ENCODE data around the gene ICAM1. TPM values are rescaled to one million over a fixed set of nuclear protein-coding genes. Genes with fewer than 3 reads are reported as not detected.

ICAM1 gene
- total RNA-seq, 1 experiment from 2014 or later, result 1.7 TPM

DNA sequence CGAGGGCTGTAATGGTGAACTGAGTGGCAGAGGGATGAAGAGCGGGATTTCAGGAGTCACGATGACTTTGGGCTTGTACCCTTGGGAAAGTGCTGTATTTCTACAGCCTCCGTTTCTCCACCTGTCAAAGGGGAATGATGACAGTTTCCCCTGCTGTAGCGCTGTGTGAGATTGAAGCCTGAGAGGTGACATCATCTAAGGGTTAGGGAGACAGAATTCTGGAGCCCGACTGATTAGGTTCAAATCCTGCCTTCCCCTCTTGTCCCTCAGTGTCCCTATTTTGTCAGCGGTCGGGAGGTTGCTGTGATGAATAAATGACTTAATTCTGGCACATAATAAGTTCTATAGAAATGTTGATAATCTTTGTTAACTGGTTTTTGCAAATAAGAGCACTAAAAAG is 18.2 kb upstream of the ICAM1 start:
- ChIA-PET CTCF (interaction anchor here (0.6 kb wide), 1 partner anchor 90 kb away, joined by 9 read pairs; no protein-coding TSS in a partner anchor), POLR2A (ENCODE audit: low non-redundant PET) (no interaction called here)
- Histone ChIP-seq H3K27me3 (replicated peaks; ENCODE audit: insufficient read depth, low read depth, low read length, poor library complexity) (no peaks in the 10 kb centered on the region), H3K36me3 (ENCODE audit: insufficient read depth, low read length, poor library complexity, severe bottlenecking) (peaks cover 12% of the 10 kb centered on the region), H3K27ac (ENCODE audit: low read depth, low read length, poor library complexity, severe bottlenecking) (peak overlapping the region; percentile 81), H3K9me3 (ENCODE audit: low read depth, low read length, poor library complexity, severe bottlenecking) (no peaks in the 10 kb centered on the region), H3K4me3 (ENCODE audit: low read depth, low read length, poor library complexity, severe bottlenecking) (peak overlapping the region; percentile 79), H3K4me1 (ENCODE audit: insufficient read depth, low read length, poor library complexity, severe bottlenecking) (peaks cover 5% of the 10 kb centered on the region)
- no peak for DNase-seq (ENCODE audit: low spot score)
- TSS peak; percentile 67 for BruUV-seq (replicated peaks)
- TF ChIP-seq, protein P1, sequence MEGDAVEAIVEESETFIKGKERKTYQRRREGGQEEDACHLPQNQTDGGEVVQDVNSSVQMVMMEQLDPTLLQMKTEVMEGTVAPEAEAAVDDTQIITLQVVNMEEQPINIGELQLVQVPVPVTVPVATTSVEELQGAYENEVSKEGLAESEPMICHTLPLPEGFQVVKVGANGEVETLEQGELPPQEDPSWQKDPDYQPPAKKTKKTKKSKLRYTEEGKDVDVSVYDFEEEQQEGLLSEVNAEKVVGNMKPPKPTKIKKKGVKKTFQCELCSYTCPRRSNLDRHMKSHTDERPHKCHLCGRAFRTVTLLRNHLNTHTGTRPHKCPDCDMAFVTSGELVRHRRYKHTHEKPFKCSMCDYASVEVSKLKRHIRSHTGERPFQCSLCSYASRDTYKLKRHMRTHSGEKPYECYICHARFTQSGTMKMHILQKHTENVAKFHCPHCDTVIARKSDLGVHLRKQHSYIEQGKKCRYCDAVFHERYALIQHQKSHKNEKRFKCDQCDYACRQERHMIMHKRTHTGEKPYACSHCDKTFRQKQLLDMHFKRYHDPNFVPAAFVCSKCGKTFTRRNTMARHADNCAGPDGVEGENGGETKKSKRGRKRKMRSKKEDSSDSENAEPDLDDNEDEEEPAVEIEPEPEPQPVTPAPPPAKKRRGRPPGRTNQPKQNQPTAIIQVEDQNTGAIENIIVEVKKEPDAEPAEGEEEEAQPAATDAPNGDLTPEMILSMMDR (conservative IDR thresholded peaks at IDR 0.05; ENCODE audit: low read depth, low read length), result no peak
- no peak for TF ChIP-seq EZH2 (IDR thresholded peaks at IDR 0.05; ENCODE audit: borderline replicate concordance, low read depth, low read length, poor library complexity, severe bottlenecking)
- intact Hi-C loops (cut with micrococcal nuclease; ENCODE audit: unreplicated experiment), result loop anchor here (5.0 kb wide), 1 partner anchor 130 kb away; no protein-coding TSS in a partner anchor

DNA sequence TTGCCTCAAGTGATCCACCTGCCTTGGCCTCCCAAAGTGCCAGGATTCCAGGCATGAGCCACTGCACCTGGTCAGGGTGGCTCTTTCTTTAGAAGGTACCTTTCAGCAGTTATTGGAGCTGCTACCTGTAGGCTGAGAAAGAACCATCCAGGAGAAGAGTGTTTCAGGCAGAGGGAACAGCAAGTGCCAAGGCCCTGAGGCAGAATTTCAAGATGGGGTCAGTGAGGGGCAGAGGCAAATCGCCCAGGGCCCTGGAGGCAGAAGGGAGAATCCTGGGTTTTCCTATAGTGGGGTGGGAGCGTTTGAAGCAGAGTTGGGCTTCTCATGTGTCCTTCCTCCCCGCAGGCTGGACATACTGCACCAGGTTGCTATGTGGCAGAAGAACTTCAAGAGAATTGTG is 16.7 kb upstream of the ICAM1 start:
- ChIA-PET POLR2A (ENCODE audit: low non-redundant PET) (no interaction called here), CTCF (no interaction called here)
- H3K27me3 ChIP-seq (replicated peaks; ENCODE audit: insufficient read depth, low read depth, low read length, poor library complexity), result no peaks in the 10 kb centered on the region
- H3K36me3 ChIP-seq (ENCODE audit: insufficient read depth, low read length, poor library complexity, severe bottlenecking), result peaks cover 22% of the 10 kb centered on the region
- peaks cover 5% of the 10 kb centered on the region for H3K4me1 ChIP-seq (ENCODE audit: insufficient read depth, low read length, poor library complexity, severe bottlenecking)
- intact Hi-C loops (cut with micrococcal nuclease; ENCODE audit: unreplicated experiment), result loop anchor here (5.0 kb wide), 1 partner anchor 132 kb away; no protein-coding TSS in a partner anchor
- no TSS peak for BruUV-seq (replicated peaks)
- TF ChIP-seq EZH2 (IDR thresholded peaks at IDR 0.05; ENCODE audit: borderline replicate concordance, low read depth, low read length, poor library complexity, severe bottlenecking), result no peak
- no peak overlapping the region for H3K27ac ChIP-seq (ENCODE audit: low read depth, low read length, poor library complexity, severe bottlenecking)
- H3K4me3 ChIP-seq (ENCODE audit: low read depth, low read length, poor library complexity, severe bottlenecking), result no peak overlapping the region
- no peaks in the 10 kb centered on the region for H3K9me3 ChIP-seq (ENCODE audit: low read depth, low read length, poor library complexity, severe bottlenecking)
- no peak for DNase-seq (ENCODE audit: low spot score)

DNA sequence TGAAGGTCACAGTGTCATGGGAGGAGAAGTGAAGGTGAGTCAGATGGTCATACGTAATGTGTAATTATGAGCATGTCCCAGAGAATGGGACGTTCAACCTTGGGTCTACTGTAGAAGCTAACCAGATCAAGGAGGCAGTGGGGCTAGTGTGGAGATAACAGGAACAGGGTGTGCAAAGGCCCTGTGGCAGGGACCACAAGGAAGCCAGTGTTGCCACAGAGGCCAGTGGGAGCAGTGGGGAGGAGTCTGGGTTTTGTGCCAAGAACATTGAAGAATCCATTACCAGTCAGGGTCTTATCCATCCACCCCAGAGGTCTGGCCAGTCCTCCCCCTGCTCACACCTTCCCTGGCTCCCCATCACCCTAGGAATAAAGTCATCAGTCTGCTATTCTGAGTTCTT is 15.6 kb upstream of the ICAM1 start:
- intact Hi-C loops (cut with micrococcal nuclease; ENCODE audit: unreplicated experiment), result no loop called here
- POLR2A ChIA-PET (ENCODE audit: low non-redundant PET), result no interaction called here
- no TSS peak for BruUV-seq (replicated peaks)
- CTCF ChIA-PET, result no interaction called here
- H3K27me3 ChIP-seq (replicated peaks; ENCODE audit: insufficient read depth, low read depth, low read length, poor library complexity), result no peaks in the 10 kb centered on the region
- peaks cover 5% of the 10 kb centered on the region for H3K4me1 ChIP-seq (ENCODE audit: insufficient read depth, low read length, poor library complexity, severe bottlenecking)
- no peak overlapping the region for H3K27ac ChIP-seq (ENCODE audit: low read depth, low read length, poor library complexity, severe bottlenecking)
- H3K36me3 ChIP-seq (ENCODE audit: insufficient read depth, low read length, poor library complexity, severe bottlenecking), result peaks cover 22% of the 10 kb centered on the region
- H3K4me3 ChIP-seq (ENCODE audit: low read depth, low read length, poor library complexity, severe bottlenecking), result no peak overlapping the region
- H3K9me3 ChIP-seq (ENCODE audit: low read depth, low read length, poor library complexity, severe bottlenecking), result no peaks in the 10 kb centered on the region
- no peak for DNase-seq (ENCODE audit: low spot score)
- TF ChIP-seq, protein P1 (conservative IDR thresholded peaks at IDR 0.05; ENCODE audit: low read depth, low read length), result no peak
- TF ChIP-seq EZH2 (IDR thresholded peaks at IDR 0.05; ENCODE audit: borderline replicate concordance, low read depth, low read length, poor library complexity, severe bottlenecking), result no peak

DNA sequence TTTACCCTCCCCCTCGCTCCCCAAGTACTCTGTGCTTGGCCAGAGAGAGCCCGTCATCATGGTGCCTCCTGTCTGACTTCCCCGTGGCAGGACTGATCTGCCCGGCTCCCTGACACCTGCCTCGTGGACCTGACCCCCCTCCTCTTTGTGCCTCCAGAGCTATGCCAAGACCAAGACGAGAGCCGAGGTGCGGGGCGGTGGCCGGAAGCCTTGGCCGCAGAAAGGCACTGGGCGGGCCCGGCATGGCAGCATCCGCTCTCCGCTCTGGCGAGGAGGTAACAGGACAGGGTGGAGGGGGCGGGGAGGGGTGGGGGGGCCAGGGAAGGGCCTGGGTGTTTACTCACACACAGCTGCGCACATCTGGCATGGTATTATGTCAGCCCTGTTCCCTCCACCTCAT is 14.4 kb upstream of the ICAM1 start:
- DNase-seq (ENCODE audit: low spot score), result no peak
- H3K27ac ChIP-seq (ENCODE audit: low read depth, low read length, poor library complexity, severe bottlenecking), result no peak overlapping the region
- no peak overlapping the region for H3K4me3 ChIP-seq (ENCODE audit: low read depth, low read length, poor library complexity, severe bottlenecking)
- ChIA-PET CTCF (interaction anchor here (0.7 to 1.0 kb wide), 2 partner anchors 13 to 124 kb away, joined by 3 read pairs; partner anchors contain the start of gene TYK2), POLR2A (ENCODE audit: low non-redundant PET) (interaction anchor here (0.5 kb wide), 1 partner anchor 138 kb away, joined by 3 read pairs; no protein-coding TSS in a partner anchor)
- no peaks in the 10 kb centered on the region for H3K9me3 ChIP-seq (ENCODE audit: low read depth, low read length, poor library complexity, severe bottlenecking)
- peaks cover 22% of the 10 kb centered on the region for H3K36me3 ChIP-seq (ENCODE audit: insufficient read depth, low read length, poor library complexity, severe bottlenecking)
- no TSS peak for BruUV-seq (replicated peaks)
- no peak for TF ChIP-seq EZH2 (IDR thresholded peaks at IDR 0.05; ENCODE audit: borderline replicate concordance, low read depth, low read length, poor library complexity, severe bottlenecking)
- TF ChIP-seq, protein P1 (conservative IDR thresholded peaks at IDR 0.05; ENCODE audit: low read depth, low read length), result no peak
- intact Hi-C loops (cut with micrococcal nuclease; ENCODE audit: unreplicated experiment), result no loop called here
- peaks cover 5% of the 10 kb centered on the region for H3K4me1 ChIP-seq (ENCODE audit: insufficient read depth, low read length, poor library complexity, severe bottlenecking)
- no peaks in the 10 kb centered on the region for H3K27me3 ChIP-seq (replicated peaks; ENCODE audit: insufficient read depth, low read depth, low read length, poor library complexity)
